Activated CD4-positive, alpha-beta T cell treated with anti-CD3 and anti-CD28 coated beads, Interleukin-2, amount 50 U/mL, for 24 hours (primary cell): ENCODE data around the gene GOLGA8N.

ENCODE experiments used
- DNase-seq, 2 donors: peaks; one replicate each; pipeline ENCODE4 v3.0.0-alpha.2; 2020; ENCODE audit warnings: low read depth in 1 of 2, low spot score in 1 of 2

Gene GOLGA8N

GRCh38 chr15:32651229-32651837, 58.1 kb downstream of the GOLGA8N start:
- peak; percentile 5 to 40 for DNase-seq

- DNase-seq, result no peak
These were observed 58.9 kb downstream of the GOLGA8N start for GRCh38 chr15:32652178-32652577.

- DNase-seq, result no peak
These were observed 62.8 kb downstream of the GOLGA8N start for GRCh38 chr15:32656091-32656490.

GRCh38 chr15:32656496-32656895, 63.2 kb downstream of the GOLGA8N start:
- no peak for DNase-seq
